ENCODE measurements around the gene CHD5. TPM values are rescaled to one million over a fixed set of nuclear protein-coding genes. Genes with fewer than 3 reads are reported as not detected.

Gene CHD5
- total and polyA plus RNA-seq, 5 donors = 0.23 to 0.53 (median 0.29) TPM

DNA sequence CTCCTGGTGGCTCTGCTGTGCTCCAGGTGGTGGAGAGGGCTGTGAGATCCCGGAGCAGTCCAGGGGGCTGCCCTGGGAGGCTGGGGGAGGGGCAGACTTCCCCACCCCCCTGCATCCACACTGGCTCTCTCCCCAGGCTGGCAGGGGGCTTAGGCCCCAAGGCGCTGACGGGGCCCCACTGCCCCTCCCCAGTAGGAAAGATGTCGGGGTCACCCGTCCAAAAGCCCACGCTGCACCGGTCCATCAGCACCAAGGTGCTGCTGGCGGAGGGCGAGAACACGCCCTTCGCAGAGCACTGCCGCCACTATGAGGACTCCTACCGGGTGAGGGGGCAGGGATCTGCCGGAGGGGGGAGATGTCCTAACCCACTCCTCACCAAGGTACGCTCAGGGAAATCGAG, 31.6 kb upstream of the CHD5 start:
- intact Hi-C loops (cut with DNase I) = no loop called here
- Histone ChIP-seq H3K27ac (ENCODE audit: low read length) (no peak overlapping the region), H3K27me3 (ENCODE audit: control insufficient read depth, insufficient read depth) (no peaks in the 10 kb centered on the region), H3K4me1 (ENCODE audit: control insufficient read depth, insufficient read depth, low read length) (no peaks in the 10 kb centered on the region), H3K9me3 (ENCODE audit: control insufficient read depth, low read length) (no peaks in the 10 kb centered on the region), H3K4me3 (ENCODE audit: low read length) (no peak overlapping the region)
- 86% methylated on average over 16 of the region's 16 CpGs for WGBS
- DNase-seq = peak in 1 of 3 donors; percentile 43
- no peak for ATAC-seq

DNA sequence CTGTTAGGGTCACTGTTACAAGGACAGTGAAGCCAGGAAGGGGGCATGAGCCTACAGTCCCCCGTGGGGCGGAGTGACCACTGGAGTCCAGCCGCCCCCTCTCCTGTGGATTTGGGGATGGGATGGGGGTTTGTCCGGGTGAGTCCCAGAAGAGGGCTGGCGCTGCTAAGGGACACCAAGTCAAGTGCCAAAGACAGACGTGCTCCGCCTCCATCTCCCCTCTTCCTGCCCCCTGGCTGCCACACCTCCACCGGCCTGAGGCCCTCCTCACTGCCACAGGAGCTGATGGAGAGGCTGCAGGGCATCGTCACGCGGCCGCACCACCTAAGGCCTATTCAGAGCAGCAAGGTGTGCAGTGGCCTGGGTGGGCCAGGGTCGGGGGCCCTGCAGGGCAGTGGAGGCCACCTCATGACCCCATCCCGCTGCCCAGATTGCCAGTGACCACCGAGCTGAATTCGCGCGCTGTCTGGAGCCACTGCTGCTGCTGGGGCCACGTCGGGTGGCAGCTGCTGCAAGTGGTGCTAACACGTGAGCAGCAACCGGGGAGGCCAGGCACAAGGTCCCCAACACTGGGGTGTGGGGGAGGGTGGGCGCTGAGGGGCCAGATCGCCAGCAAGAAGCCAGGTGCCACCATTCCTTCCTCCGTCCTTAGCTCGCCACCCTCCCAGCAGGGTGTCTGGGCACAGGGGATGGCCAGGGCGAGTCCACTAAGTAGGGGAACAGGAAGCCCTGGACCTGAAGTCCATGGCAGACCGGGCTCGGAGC, 30.7 kb upstream of the CHD5 start:
- H3K4me3 ChIP-seq (ENCODE audit: low read length) = no peak overlapping the region
- H3K9me3 ChIP-seq (ENCODE audit: control insufficient read depth, low read length) = no peaks in the 10 kb centered on the region
- ATAC-seq = no peak
- peak in 1 of 3 donors; percentile 56 for DNase-seq
- intact Hi-C loops (cut with DNase I) = no loop called here
- no peaks in the 10 kb centered on the region for H3K27me3 ChIP-seq (ENCODE audit: control insufficient read depth, insufficient read depth)
- 90% methylated on average over 29 of the region's 29 CpGs for whole genome bisulfite sequencing
- H3K4me1 ChIP-seq (ENCODE audit: control insufficient read depth, insufficient read depth, low read length) = no peaks in the 10 kb centered on the region
- no peak overlapping the region for H3K27ac ChIP-seq (ENCODE audit: low read length)

DNA sequence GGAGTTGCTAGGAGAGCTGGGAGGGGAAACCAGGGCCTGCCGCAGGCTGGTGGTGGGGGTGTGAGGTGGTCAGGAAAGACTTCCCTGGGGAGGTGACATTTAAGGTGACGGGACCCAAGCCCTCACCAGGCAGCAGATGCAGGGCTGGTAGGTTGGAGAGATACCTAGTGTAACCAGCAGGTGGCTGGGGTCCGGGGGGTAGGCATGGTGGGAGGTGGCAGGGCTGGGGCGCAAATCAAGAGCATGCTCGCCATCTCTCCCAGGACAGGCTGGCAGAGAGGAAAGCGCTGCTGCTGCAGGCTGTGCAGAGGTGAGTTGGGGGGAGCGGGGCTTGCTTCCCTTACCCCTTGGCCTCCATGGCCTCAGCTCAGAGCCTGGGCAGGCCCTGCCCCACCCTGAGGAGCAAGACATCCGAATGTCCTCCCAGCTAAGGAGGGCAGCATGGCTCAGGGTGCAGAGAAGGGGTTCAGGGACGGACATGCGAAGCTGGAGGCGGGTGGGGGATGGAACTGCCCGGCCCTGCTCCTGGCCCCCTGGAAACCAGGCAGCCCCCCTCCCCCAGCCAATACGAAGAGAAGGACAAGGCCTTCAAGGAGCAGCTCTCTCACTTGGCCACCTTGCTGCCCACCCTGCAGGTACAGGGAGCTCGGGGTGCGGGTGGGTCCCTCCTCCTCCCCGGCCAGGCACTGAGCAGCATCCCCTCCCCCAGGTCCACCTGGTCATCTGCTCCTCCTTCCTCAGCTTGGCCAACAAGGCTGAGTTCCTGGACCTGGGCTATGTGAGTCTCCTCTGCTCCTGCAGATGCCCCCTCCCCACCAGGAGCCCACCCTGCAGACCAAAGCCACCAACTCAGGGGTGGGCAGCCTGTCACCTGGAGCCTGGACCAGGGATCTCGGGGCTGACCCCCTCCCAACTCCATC, 29.8 kb upstream of the CHD5 start:
- H3K27ac ChIP-seq (ENCODE audit: low read length) = no peak overlapping the region
- DNase-seq = peak in 1 of 3 donors; percentile 56
- intact Hi-C loops (cut with DNase I) = no loop called here
- no peaks in the 10 kb centered on the region for H3K27me3 ChIP-seq (ENCODE audit: control insufficient read depth, insufficient read depth)
- WGBS = 86% methylated on average over 17 of the region's 17 CpGs
- ATAC-seq = no peak
- no peaks in the 10 kb centered on the region for H3K4me1 ChIP-seq (ENCODE audit: control insufficient read depth, insufficient read depth, low read length)
- H3K4me3 ChIP-seq (ENCODE audit: low read length) = no peak overlapping the region
- H3K9me3 ChIP-seq (ENCODE audit: control insufficient read depth, low read length) = no peaks in the 10 kb centered on the region

DNA sequence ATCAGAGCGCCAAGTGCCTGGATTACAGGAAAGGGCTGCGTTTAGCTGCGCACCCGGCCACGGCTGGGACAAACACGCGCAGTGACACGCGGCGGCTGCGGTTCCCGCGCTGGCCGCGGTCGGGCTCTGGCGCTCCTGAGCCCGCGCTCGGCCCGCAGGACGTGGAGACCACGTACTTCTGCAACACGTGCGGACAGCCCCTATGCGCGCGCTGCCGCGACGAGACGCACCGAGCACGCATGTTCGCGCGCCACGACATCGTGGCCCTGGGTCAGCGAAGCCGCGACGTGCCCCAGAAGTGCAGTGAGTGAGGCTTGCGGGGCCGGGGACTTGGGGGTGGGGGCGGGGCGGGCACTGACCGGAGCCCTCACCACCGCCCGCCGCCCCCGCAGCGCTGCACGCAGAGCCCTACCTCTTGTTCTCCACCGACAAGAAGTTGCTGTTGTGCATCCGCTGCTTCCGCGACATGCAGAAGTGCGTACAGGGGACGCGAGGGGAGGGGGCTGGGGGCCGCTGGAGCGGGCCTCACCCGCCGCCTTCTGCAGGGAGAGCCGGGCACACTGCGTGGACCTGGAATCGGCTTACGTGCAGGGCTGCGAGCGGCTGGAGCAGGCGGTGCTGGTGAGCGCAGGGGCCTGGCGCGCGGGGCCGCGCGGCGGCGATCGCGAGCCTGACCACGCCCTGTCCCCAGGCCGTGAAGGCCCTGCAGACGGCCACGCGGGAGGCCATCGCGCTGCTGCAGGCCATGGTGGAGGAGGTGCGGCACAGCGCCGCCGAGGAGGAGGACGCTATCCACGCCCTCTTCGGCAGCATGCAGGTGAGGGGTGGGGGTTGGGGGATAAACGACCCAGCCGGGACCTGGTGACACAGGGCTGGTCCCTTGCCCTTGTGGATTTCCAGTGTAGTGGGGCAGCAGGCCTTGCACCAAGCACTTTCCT, 28.9 kb upstream of the CHD5 start:
- peak overlapping the region; percentile 12 for H3K4me3 ChIP-seq (ENCODE audit: low read length)
- intact Hi-C loops (cut with DNase I) = no loop called here
- no peaks in the 10 kb centered on the region for H3K27me3 ChIP-seq (ENCODE audit: control insufficient read depth, insufficient read depth)
- no peaks in the 10 kb centered on the region for H3K9me3 ChIP-seq (ENCODE audit: control insufficient read depth, low read length)
- H3K27ac ChIP-seq (ENCODE audit: low read length) = no peak overlapping the region
- no peaks in the 10 kb centered on the region for H3K4me1 ChIP-seq (ENCODE audit: control insufficient read depth, insufficient read depth, low read length)
- DNase-seq (peak; percentile 53 to 84 (median 84)), ATAC-seq (peak; percentile 35 to 46)
- 5% methylated on average over 99 of the region's 99 CpGs for WGBS

DNA sequence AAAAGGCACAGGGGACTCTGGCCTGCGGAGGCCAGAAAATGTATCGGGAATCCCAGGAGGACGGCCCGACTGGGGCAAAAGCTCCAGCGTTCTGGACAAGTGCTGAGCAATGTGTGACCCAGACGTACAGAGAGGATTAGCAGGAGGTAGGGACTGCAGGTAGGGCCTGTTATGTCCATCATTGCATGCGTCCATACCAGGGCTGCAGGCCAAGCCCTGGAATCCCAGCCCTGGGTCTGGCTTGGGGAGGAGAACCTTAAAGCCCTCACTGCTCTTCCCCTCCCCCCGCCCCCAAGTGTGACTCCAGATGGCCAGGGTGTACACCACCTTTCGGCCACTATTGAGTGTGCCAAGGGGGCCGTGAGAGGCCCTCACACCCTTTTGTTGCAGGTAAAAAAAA, 27.8 kb upstream of the CHD5 start:
- DNase-seq (no peak), ATAC-seq (no peak)
- intact Hi-C loops (cut with DNase I) = no loop called here
- no peaks in the 10 kb centered on the region for H3K27me3 ChIP-seq (ENCODE audit: control insufficient read depth, insufficient read depth)
- peak overlapping the region; percentile 4 for H3K27ac ChIP-seq (ENCODE audit: low read length)
- no peaks in the 10 kb centered on the region for H3K9me3 ChIP-seq (ENCODE audit: control insufficient read depth, low read length)
- H3K4me3 ChIP-seq (ENCODE audit: low read length) = no peak overlapping the region
- H3K4me1 ChIP-seq (ENCODE audit: control insufficient read depth, insufficient read depth, low read length) = no peaks in the 10 kb centered on the region
- 78% methylated on average over 10 of the region's 10 CpGs for WGBS

DNA sequence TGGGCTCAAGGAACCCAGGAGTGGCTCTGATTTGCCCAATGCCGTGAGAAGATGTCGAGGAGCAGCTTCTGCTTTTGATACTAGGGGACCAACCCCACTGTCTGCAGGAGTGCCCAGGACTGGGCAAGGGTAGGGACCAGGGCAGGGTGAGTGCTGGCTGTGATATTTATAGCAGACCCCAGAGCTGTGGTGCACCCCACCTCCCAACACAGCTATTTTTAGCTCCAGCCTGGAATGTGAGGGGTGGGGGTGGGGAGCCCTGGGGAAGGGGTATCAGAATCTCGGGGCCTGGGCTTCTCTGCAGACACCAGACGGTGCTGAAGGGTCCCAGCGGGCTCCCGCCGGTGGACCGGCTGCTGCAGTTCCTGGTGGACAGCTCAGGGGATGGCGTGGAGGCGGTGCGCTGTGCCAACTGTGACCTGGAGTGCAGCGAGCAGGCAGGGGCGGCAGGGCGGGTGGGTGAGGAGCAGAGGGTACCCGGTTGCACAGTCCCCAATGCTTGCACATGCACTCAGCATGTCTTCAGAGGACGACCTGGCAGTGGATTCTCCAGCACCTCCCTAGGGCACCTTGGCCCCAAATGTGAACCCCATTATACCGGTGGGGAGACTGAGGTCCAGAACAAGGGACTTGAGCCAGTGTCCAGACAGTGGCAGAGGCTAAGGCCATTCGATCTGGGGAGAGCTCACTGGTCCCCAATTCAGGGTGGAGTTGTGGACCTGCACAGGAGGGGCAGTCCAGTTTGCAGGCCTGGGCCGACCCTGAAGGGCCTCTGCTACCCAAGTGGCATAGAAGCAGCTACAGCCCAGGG, 27.2 kb upstream of the CHD5 start:
- peak overlapping the region; percentile 62 for H3K4me3 ChIP-seq (ENCODE audit: low read length)
- H3K4me1 ChIP-seq (ENCODE audit: control insufficient read depth, insufficient read depth, low read length) = no peaks in the 10 kb centered on the region
- no peaks in the 10 kb centered on the region for H3K9me3 ChIP-seq (ENCODE audit: control insufficient read depth, low read length)
- intact Hi-C loops (cut with DNase I) = no loop called here
- DNase-seq (peak in 1 of 3 donors; percentile 80), ATAC-seq (peak in 1 of 2 donors; percentile 12)
- no peaks in the 10 kb centered on the region for H3K27me3 ChIP-seq (ENCODE audit: control insufficient read depth, insufficient read depth)
- H3K27ac ChIP-seq (ENCODE audit: low read length) = peak overlapping the region; percentile 57
- 63% methylated on average over 19 of the region's 19 CpGs for WGBS

DNA sequence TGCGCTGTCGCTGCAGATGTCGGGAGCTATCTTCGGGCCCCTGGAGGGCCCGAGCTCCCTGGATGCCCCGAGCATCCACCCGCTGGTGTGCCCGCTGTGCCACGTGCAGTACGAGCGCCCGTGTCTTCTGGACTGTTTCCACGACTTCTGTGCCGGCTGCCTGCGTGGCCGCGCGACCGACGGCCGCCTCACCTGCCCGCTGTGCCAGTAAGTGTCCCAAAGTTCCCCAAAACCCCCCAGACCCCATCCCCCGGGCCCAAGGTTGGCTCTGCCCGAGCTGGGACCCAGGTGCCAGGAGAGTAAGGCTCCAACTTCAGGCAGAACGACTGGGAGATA, 26.4 kb upstream of the CHD5 start:
- intact Hi-C loops (cut with DNase I) = no loop called here
- Histone ChIP-seq H3K4me3 (ENCODE audit: low read length) (peak overlapping the region; percentile 62), H3K4me1 (ENCODE audit: control insufficient read depth, insufficient read depth, low read length) (no peaks in the 10 kb centered on the region), H3K9me3 (ENCODE audit: control insufficient read depth, low read length) (no peaks in the 10 kb centered on the region), H3K27me3 (ENCODE audit: control insufficient read depth, insufficient read depth) (no peaks in the 10 kb centered on the region), H3K27ac (ENCODE audit: low read length) (peak overlapping the region; percentile 57)
- 11% methylated on average over 25 of the region's 25 CpGs for WGBS
- ATAC-seq (no peak), DNase-seq (no peak)

DNA sequence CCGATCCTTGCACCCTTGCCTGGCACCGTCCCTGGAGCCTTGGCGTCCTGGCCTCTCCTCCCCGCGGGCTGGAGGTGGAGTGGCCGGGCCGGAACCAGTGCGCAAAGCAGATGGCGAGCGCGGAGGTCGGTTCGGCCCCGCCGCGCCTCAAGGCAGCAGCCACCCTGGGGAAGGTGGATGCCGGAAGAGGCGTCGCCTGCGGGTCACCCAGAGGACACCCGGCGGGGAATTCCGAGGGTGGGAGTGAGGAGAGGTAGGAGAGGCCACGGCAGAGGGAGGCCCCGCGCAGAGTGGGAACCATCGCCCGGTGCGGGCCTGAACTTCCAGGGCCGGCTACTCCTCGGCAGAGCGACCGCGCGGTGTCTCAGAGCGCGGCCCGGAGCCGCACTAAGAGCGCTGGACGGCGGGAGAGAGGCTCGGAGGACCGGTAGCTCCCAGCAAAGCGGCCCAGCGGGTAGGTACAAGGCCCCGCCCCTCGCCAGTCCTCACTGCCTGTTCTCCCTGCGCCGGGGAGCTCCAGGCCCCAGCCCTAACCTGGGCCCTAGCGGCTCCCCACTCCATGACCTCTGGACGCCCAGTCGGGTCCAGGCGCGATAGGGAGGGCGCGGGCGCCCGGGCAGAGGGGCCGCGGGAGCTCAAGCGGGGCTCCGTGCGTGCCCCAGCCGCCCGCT, 25.9 kb upstream of the CHD5 start, which contains the start of gene RNF207:
Gene RNF207 (plus strand): TSS at position 271 of the 671 bp plus-strand sequence. CDS start 417 bp downstream, outside the sequence.
- H3K4me3 ChIP-seq (ENCODE audit: low read length) = peak within 1 kb of the TSS; percentile 62
- no peaks in the 10 kb centered on the region for H3K27me3 ChIP-seq (ENCODE audit: control insufficient read depth, insufficient read depth)
- intact Hi-C loops (cut with DNase I) = no loop called here
- peak; percentile 71 to 79 for ATAC-seq
- DNase-seq = peak; percentile 71 to 87 (median 85)
- no peaks in the 10 kb centered on the region for H3K4me1 ChIP-seq (ENCODE audit: control insufficient read depth, insufficient read depth, low read length)
- H3K9me3 ChIP-seq (ENCODE audit: control insufficient read depth, low read length) = no peaks in the 10 kb centered on the region
- peak within 1 kb of the TSS; percentile 84 for H3K27ac ChIP-seq (ENCODE audit: low read length)
- WGBS = 1% methylated on average over 66 of the region's 66 CpGs

DNA sequence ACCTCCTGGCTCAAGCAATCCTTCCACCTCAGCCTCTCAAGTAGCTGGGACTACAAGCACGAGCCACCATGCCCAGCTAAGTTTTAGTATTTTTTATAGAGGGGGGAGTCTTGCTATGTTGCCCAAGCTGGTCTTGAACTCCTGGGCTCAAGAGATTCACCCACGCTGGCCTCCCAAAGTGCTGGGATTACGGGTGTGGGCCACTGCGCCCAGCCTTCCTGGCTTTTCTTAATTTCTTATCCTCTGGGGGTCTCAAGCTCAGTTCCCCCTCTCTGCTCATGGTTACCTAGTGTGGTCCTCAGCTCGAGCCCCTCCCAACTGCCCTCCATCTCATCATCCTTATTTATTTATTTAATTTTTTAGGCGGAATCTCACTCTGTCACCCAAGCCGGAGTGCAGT, 22.1 kb upstream of the CHD5 start:
- no peaks in the 10 kb centered on the region for H3K27me3 ChIP-seq (ENCODE audit: control insufficient read depth, insufficient read depth)
- ATAC-seq (no peak), DNase-seq (no peak)
- intact Hi-C loops (cut with DNase I) = no loop called here
- H3K4me1 ChIP-seq (ENCODE audit: control insufficient read depth, insufficient read depth, low read length) = peaks cover 5% of the 10 kb centered on the region
- 92% methylated on average over 7 of the region's 7 CpGs for WGBS
- no peak overlapping the region for H3K4me3 ChIP-seq (ENCODE audit: low read length)
- no peak overlapping the region for H3K27ac ChIP-seq (ENCODE audit: low read length)
- H3K9me3 ChIP-seq (ENCODE audit: control insufficient read depth, low read length) = no peaks in the 10 kb centered on the region

Measured in right cardiac atrium (tissue), 5 donors.